Measurements from ENCODE around the gene RASSF4. TPM values are rescaled to one million over a fixed set of nuclear protein-coding genes. Genes with fewer than 3 reads are reported as not detected.

Gene RASSF4
- total and polyA plus RNA-seq, 12 donors = 41.2 to 120 (median 79.9) TPM

DNA sequence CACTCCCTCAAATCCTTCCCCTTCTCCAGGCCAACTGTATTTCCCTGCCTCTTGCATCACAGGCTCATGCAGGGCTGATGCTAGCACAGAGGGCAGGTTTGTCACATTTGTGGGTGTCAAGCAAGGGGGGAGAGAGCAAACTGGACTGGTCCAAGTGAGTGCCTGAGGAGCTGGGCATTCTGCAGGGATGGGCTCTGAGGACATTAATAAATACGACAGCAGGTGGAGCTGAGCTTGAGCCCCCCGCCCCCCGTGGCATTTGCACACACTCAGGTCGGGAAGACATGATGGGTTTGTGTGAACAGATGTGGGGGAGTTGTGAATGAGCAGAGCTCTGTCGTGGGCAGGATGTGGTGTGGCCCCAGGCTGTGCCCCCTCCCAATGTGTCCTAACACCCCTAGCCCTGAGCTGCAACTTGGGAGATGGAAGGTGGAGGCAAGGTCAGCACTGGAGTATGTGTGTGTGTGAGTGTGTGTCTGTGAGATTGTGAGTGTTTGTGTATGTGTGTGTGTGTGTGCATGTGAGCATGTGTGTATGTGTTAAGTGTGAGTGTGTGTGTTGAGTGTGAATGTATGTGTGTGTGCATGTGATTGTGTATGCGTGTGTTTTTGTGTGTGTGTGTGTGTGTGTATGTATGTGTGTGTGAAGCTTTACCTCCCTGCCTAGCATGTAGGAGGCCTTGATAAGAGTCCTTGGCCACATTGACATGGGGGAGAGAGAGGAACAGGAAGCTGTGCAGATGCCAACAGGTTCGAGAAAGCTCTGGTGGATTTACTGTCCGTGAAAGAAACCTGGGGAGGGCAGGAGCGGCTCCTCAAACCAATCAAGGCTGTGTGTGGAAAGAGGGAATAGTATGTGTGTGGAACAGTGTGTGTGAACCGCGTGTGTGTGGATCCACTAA, 9.1 kb downstream of the RASSF4 start:
- TF ChIP-seq, protein P1, sequence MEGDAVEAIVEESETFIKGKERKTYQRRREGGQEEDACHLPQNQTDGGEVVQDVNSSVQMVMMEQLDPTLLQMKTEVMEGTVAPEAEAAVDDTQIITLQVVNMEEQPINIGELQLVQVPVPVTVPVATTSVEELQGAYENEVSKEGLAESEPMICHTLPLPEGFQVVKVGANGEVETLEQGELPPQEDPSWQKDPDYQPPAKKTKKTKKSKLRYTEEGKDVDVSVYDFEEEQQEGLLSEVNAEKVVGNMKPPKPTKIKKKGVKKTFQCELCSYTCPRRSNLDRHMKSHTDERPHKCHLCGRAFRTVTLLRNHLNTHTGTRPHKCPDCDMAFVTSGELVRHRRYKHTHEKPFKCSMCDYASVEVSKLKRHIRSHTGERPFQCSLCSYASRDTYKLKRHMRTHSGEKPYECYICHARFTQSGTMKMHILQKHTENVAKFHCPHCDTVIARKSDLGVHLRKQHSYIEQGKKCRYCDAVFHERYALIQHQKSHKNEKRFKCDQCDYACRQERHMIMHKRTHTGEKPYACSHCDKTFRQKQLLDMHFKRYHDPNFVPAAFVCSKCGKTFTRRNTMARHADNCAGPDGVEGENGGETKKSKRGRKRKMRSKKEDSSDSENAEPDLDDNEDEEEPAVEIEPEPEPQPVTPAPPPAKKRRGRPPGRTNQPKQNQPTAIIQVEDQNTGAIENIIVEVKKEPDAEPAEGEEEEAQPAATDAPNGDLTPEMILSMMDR (IDR thresholded peaks at IDR 0.05) = no peak
- 68 to 71% methylated on average over 11 of the region's 11 CpGs for WGBS, 2 donors
- H3K4me1 ChIP-seq = peaks cover 46 to 88% (median 77%) of the 10 kb centered on the region in 9 donors
- ATAC-seq = no peak
- no peaks in the 10 kb centered on the region for H3K27me3 ChIP-seq
- DNase-seq = no peak
- peak overlapping the region in 3 of 10 donors; percentile 1 to 13 (median 3) for H3K4me3 ChIP-seq
- H3K36me3 ChIP-seq = peaks cover 0 to 48% (median 17%) of the 10 kb centered on the region in 9 donors
- no peaks in the 10 kb centered on the region for H3K9me3 ChIP-seq
- intact Hi-C loops (cut with DNase I) = no loop called here
- peak overlapping the region in 9 of 10 donors; percentile 24 to 98 (median 92) for H3K27ac ChIP-seq

DNA sequence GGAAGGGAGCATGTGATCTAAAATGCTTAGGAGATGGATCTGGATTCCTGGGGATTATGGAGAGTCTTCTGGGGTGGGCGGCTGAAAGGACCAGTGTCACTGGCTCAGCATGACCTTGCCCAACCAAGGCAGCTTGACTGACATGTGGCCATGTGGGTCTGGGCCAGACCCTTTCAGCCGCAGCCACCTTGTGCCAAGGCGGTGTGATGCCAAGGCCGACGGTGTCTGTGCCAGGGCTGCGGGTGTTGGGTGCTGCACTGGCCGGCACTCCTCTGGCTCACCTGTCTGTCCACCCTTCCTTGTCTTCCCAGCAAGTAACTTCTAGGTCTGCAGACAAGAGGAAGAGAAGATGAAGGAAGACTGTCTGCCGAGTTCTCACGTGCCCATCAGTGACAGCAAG, 10.3 kb downstream of the RASSF4 start:
- peak in 6 of 8 donors; percentile 26 to 68 (median 52) for ATAC-seq
- Histone ChIP-seq H3K27ac (peak overlapping the region in 9 of 10 donors; percentile 41 to 98 (median 58)), H3K4me3 (no peak overlapping the region), H3K27me3 (no peaks in the 10 kb centered on the region), H3K36me3 (peaks cover 0 to 48% (median 17%) of the 10 kb centered on the region in 9 donors), H3K4me1 (peaks cover 45 to 88% (median 77%) of the 10 kb centered on the region in 9 donors), H3K9me3 (no peaks in the 10 kb centered on the region)
- WGBS, 2 donors = 59 to 69% methylated on average over 9 of the region's 9 CpGs
- intact Hi-C loops (cut with DNase I) = loop anchor here in 3 of 10 donors (5.0 to 10.0 kb wide), 3 partner anchors 33 to 95 kb away; no protein-coding TSS in a partner anchor
- TF ChIP-seq, protein P1 (IDR thresholded peaks at IDR 0.05) = no peak
- peak in 1 of 2 donors; percentile 72 for DNase-seq

DNA sequence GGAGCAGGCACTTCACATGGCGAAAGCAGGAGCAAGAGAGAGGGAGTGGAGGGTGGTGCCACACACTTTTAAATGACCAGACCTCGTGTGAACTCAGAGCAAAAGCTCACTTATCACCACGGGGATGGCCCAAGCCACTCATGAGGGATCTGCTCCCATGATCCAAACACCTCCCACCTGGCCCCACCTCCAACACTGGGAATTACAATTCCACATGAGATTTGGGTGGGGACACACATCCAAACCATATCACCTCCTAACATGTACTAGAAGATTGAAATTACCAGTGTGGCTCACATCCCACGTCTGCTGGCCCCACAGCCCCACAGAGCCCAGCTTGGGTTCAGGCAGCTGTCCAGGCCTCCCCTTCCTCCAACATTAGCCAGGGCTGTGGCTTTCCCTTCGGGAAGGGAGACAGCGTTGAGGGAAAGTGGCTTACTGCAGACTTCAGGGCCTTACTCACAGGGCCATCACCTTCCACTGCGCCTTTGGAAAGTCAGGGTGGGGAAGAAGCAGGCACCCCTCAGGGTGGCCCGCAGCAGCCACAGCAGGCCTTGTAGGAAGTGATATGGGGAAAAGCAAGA, 11.3 kb downstream of the RASSF4 start:
- Histone ChIP-seq H3K27ac (peak overlapping the region in 3 of 10 donors; percentile 7 to 97 (median 31)), H3K9me3 (no peaks in the 10 kb centered on the region), H3K36me3 (peaks cover 0 to 48% (median 17%) of the 10 kb centered on the region in 9 donors), H3K4me1 (peaks cover 37 to 87% (median 74%) of the 10 kb centered on the region in 9 donors), H3K27me3 (no peaks in the 10 kb centered on the region), H3K4me3 (no peak overlapping the region)
- WGBS, 2 donors = 87 to 89% methylated on average over 8 of the region's 8 CpGs
- DNase-seq = no peak
- intact Hi-C loops (cut with DNase I) = loop anchor here in 3 of 10 donors (5.0 to 10.0 kb wide), 3 partner anchors 34 to 96 kb away; no protein-coding TSS in a partner anchor
- TF ChIP-seq, protein P1 (IDR thresholded peaks at IDR 0.05) = no peak
- ATAC-seq = no peak

DNA sequence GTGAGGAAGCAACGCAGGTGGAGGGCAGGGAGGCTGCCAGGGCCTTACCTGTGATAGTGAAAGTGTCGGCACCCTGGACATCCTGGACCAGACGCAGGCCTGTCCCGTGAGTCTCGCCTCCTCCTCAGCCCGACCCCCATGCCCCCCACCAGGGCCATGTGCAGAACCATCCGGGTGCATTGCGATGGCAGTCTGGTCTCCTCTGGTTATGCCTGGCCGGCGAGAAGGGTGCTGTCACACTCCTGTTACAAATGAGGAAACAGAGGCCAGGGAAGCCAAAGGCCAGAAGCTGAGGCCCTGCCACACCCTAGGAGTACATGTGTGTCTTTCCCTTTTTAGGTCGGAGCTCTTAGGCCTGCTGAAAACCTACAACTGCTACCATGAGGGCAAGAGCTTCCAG, 11.8 kb downstream of the RASSF4 start:
- intact Hi-C loops (cut with DNase I) = loop anchor here in 3 of 10 donors (5.0 to 10.0 kb wide), 3 partner anchors 34 to 97 kb away; no protein-coding TSS in a partner anchor
- ATAC-seq (no peak), DNase-seq (no peak)
- H3K36me3 ChIP-seq = peaks cover 0 to 53% (median 17%) of the 10 kb centered on the region in 9 donors
- no peaks in the 10 kb centered on the region for H3K9me3 ChIP-seq
- 89 to 94% methylated on average over 11 of the region's 11 CpGs for WGBS, 2 donors
- no peak overlapping the region for H3K4me3 ChIP-seq
- H3K27me3 ChIP-seq = no peaks in the 10 kb centered on the region
- H3K27ac ChIP-seq = peak overlapping the region in 3 of 10 donors; percentile 7 to 97 (median 31)
- H3K4me1 ChIP-seq = peaks cover 39 to 87% (median 74%) of the 10 kb centered on the region in 9 donors
- TF ChIP-seq, protein P1 (IDR thresholded peaks at IDR 0.05) = no peak

Measured in heart right ventricle (tissue), 16 donors.